DMS79 (cell line): Measurements from ENCODE around the gene APLP1.
A peak's percentile ranks its signal among the peaks of the same experiment; 100 is the strongest.
"Not testable (repeated sequence)": the region's sequence is repeated elsewhere in the genome, so short reads cannot be mapped to it uniquely, and the experiment has no call there.

Source experiments
- DNase-seq: peaks from one replicate; lab custom pipeline; 2025; lab: John Stamatoyannopoulos, UW

APLP1 gene

DNA sequence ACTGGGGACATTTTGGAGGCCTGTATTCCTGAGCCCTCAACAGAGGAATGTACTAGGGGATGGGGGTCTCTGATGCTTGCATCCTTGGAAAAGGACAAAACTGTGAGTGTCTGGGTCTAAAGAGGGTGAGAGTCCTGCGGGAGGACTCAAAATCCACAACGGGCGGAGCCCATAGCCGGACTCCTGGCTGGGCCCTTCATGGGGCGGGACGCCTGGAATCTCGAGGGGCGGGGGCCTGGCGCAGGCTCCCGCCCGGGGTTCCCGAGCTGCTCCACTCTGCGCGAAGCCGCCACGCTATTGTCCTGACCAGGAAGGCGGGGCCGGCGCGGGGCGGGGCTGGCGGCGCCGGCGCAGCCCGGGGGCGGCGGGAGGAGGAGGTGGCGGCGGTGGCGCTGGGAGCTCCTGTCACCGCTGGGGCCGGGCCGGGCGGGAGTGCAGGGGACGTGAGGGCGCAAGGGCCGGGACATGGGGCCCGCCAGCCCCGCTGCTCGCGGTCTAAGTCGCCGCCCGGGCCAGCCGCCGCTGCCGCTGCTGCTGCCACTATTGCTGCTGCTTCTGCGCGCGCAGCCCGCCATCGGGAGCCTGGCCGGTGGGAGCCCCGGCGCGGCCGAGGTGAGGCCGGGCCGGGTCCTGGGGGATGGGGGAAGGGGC, at the start of gene APLP1:
Gene APLP1 (plus strand): TSS at position 403 of the 651 bp plus-strand sequence. CDS start 63 bp downstream, at position 466.
- peak; percentile 50 for DNase-seq

DNA sequence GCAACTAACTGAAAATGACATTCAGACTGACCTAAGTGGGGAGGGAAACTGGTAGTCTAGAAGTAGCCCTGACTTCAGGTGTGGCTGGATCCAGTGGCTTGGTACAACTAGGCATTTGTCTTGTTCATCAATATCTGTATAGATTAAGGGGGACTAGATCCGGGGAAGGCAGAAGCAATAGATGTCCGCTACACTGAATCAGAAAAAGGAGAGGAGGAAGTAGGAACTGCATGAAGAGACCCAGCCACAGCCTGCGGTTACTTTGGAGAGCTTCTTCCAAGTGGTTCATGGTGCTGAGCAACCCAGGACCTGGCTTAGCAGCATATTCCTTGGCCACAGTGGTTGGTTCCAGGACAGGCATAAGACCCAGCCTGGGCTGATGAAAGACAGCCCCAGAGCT, 45.8 kb upstream of the APLP1 start:
- no peak for DNase-seq

DNA sequence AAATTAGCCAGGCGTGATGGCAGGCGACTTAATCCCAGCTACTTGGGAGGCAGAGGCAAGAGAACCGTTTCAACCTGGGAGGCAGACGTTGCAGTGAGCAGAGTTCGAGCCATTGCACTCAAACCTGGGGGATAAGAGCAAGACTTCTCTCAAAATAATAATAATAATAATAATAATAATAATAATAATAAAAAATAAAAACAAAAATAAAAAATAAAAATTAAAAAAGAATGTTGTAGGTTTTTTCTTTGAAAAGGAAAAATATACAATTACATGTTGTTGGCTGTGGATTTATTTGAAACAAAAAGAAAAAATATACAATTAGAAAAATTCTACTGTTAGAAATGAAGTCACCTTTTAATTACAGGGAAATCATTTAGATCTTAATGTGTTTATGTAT, 44.2 kb upstream of the APLP1 start:
- DNase-seq: no peak

DNA sequence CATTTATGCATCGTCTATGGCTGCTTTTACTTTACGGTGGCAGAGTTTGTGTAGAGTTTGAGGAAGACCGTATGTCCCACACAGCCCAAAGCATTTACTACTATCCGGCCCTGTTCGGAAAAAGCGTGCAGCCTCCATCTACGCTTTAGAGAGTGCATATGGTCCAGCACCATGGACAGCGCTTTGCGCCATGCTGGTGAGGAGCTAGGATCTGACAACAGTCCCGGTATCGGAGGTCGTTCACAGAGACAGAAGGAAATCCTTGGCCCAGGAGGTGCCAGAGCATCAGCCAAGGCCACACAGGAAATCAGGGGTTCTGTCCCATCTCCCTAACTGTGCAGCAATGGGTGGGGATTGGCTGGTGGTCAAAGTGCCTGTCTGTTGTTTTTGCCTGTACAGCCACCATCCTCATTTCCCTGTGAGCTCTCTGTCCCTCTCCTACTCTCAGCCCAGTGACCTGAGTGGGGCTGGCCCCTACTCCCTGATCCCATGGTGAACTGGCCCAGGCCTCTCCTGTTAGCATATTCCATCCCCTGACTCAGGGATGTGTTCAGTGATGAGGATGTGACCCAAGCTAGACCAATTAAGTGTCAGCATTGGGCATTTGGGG, 39.6 kb upstream of the APLP1 start:
- no peak for DNase-seq

DNA sequence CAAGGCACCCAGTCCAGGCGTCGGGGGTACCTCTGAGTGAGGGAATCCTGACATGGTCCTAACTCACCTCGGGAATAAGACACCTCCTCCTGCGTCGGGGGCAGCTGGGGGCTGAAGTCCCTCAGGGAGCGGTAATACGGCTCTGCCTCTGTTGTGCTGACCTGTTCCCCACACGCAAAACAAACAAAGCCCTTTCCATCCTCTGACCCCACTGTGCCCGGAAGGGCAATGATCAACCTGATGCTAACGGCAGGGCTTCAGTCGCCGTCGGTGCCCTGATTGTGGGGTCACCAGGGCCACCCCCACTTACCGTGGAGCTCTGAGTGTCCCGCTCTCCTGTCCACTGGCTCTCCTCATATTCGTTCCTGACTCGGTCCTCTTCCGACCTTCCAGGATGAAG, 37.4 kb upstream of the APLP1 start:
- no peak for DNase-seq

DNA sequence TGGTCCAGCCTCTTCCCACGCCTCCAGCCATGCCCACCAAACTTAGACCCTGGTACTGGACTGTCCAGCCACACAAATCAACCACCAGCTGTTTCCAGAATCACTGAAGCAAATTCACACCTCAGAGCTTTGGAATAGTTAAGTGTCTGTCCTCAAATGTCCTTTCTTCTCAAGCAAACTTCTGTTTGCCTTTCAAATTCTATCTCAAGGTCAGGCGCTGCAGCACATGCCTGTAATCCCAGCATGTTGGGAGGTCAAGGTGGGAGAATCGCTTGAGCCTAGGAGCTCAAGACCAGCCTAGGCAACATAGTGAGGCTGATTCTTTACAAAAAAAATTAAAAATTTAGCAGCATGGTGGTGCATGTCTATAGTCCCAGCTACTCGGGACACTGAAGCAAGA, 36.3 kb upstream of the APLP1 start:
- no peak for DNase-seq

DNA sequence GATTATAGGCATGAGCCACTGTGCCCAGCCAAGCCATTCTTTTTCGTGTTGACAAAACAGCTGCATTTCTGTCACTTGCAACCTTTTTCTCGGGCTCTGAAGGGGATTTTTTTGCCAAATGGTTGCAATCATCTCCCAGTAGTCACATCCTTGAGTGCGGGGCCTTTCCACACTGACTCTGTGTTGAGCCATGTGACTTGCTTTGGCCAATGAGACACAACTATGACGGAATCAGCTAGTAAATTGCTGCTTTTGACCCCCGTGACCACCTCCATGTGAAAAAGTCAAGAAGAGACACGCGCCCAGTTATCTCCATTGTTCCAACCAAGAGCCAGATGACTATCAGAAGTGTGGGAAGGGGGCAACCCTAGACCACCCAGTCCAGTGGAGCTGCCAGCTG, 34.4 kb upstream of the APLP1 start:
- no peak for DNase-seq

DNA sequence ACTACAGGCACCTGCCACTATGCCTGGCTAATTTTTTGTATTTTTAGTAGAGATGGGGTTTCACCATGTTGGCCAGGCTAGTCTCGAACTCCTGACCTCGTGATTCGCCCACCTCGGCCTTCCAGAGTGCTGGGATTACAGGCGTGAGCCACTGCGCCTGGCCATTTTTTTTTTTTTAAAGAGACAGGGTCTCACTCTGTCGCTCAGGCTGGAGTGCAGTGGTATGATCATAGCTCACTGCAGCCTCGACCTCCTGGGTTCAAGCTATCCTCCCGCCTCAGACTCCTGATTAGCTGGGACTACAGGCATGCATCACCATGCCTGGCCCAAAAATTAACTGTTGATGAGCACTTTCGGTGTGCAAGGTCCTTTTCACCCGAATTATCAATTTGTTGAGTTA, 32.3 kb upstream of the APLP1 start:
- not testable (repeated sequence) for DNase-seq

DNA sequence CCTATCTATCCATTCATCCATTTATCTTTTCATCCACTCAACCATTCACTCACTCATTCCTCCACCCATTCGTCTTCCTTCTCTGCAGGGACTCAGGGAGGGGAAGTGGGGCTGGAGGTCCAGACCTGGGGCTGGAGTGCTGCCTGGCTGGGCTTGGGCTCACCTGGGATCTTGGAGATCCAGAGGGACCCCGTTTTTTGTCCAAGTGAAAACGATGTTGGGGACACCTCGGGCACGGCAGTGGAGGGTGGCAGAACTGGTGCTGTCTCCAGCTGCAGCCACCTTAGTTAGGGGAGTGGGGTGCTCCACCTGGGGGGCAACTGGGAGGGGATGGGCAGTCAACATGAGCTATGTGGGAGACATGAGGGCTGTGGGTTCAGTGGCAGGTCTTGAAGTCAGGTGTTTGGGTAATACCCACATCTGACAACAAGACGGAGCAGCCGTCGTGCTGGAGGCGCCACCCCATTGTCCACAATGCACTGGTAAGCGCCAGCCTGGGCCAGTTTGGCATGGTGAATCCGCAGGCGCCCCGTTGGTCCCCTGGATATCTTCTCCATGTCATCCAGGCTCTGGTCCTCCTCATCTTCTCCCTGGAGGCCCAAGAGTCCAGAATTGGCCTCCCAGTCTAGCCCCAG, 26.3 kb upstream of the APLP1 start:
- no peak for DNase-seq

DNA sequence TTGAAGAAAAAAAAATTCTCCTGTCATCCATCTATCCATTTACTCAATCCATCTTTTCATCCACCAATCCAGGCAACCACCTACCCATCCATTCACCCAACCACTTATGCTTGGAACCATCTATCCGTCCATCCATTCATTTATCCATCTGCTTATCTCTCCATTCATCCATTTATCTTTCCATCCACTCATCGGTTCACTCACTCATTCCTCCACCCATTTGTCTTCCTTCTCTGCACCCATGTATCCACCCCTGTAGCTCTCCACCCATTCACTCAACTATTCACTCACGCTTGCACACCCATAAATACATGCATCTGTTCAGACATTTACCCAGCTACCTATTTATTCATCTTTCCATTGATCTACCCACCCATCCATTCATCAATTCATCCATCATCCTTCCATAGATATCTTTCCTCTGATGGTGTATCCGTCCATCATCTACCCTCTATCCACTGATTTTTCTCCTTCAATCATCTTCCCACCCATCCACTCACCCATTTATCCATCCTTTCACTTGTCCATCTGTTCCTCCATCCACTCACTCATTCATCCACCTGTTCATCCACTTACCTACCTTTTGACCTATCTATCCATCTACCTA, 25.6 kb upstream of the APLP1 start:
- no peak for DNase-seq

DNA sequence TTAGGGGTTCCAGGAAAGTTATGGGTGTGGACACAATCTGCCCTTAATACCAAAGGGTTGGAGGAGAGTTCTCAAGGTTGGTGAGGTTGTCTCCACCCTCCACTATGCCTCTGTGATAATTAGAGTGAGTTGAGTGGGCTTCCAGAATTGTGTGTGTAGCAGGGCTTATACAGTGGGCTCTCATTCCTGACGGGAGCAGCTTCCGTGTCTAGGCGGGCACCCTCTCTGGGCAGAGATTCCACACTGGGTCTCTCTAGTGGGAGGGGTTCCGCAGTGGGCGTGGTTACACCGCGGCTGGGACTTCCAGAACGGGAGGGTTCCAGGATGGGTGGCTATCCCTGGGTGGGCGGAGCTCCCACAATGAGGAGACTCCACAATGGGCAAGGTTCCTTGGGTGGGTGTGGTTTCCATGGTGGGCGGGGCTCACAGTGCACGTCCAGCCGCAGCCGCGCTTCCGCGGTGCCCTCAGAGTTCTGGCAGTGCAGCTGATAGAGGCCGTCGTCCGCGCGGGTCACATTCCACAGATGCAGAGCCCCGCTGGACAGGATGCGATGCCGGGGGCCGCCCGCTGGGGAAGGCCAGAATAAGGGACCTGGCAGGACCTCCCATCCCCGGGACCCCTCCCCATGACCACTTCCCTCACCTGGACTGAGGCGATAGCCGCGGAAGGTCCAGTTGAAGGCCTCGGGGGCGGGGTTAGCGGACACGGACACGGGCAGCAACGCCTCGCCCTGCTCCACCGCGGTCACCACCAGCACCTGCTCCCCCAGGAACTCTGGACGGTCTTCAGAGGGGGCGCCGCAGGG, 24.5 kb upstream of the APLP1 start:
- DNase-seq: no peak

DNA sequence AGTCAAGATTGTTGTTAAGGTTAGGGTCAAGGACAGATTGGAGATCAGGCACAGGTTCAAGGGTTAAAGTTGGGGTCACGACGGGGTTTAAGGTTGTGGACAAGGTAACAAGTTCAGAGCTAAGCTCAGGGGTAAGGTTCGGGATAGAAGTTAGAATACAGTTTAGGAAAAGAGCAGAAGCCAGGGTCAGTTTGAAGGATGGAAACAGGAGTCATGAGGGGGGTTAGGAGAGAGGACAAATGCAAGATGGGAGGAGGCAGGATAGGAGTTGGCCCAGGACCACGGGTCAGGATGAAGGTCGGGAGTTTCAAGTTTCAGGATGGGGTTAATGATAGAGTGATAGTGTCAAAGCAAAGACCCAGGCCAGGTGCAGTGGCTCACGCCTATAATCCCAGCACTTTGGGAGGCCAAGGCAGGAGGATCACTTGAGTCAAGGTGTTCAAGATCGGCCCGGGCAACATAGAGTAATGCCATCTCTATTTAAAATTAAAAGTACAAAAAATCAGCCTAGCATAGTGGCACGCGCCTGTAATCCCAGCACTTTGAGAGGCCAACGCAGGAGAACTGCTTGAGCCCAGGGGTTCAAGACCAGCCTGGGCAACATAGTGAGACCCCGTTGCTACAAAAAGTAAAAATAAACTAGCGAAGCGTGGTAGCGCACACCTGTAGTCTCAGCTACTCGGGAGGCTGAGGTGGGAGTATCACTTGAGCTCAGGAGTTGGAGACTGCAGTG, 23.7 kb upstream of the APLP1 start:
- no peak for DNase-seq

DNA sequence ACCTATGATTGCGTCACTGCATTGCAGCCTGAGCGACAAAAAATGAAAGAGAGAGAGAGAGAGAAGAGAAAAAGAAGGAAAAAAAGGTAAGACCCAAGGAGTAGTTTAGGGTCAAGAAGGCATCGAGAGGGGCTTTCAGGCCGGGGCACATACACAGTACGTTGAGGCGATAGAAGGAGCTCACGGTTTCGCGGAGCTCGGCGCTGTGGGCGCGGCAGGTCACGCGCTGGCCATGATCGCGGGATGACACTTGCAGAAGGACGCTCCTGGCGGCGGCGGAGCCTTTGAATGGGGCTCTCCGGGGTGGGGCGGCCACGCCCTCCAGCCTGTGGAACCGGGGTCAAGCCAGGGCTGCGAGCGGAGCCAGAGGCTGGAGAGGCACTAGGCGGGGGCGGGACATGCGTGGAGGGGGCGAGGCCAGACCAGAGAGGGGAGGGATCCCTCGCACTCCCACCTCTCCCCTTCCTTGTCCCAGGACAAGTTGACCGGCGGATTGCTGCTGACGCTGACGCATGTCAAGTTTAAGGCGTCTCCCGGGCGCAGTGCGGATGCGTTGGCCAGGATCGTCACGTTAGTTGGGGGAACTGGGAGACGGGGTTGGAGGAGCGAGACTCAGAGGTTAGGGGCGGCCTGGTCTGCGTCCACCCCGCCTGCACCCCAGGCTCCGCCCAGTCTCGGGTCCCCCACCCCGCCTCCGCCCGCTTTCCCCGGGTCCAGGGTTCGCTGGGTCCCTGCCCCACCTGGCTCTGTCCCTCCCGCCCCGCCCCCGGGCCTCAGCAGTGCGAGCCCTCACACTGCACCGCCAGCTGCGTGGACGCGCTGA, 22.9 kb upstream of the APLP1 start:
- DNase-seq: no peak

DNA sequence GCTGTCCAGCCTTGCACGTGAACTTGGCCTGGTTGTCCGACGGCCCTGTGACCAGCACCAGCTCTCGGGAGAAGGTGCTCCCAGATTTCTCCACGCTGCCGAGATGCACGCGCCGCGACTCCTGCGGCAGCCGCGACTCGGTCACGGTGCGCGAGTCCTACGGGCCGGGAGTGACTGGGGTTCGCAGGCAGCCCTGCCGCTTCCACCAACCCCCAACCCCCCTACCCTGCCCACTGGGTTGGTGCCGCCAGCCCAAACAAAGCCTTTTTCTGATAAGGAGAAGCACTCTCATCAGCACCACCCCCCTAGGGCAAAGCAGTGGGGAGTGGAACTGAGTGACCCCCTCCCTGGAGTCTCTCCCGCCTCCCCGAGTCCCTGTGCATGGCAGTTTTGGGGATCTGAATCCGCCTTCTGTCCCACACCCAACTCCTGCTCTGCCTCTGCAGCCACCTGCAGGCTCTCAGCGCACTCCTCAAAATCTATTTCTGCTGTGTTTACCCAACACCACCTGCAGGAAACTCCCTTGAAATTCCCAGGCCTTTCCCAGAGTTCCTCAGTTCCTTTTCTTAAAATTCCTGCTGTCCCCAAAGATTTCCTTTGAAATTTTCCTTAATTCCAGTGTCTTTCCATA, 22.2 kb upstream of the APLP1 start:
- DNase-seq: no peak

DNA sequence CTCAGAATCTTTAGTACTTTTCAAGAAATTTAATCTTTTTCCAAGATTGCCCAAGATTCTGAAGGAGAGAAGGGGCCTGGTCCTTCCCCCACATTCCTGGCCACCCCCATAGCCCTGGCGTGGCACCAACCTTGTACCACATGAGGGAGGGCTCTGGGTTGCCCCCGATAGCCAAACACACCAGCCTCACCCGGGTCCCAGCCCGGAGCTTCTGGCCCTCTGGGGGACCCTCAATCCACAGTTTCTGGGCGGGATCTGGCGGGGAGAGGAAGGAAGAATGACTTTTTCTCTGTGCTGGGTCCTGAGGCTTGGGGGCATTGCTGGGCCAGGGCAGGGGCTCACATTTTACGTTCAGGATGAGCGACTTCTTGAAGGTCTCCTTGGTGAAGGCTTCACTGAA, 20.5 kb upstream of the APLP1 start:
- no peak for DNase-seq

DNA sequence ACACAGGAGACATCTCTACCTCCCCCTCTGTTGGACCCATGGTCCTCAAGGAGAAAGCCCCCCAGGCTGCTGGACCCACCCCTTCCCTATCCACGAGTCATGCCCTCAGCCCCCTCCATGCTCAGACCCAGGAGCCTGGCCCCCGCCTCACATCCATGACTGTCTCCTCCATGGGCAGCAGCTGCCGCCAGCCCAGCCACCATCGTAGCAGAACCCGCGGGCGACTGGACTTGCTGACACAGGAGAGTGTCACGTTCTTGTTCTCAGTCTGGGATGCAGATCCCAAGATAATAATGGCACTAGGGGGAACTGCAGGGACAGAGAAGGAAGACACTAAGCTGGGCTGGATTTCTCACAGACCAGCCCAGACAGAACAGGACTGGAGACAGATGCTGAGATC, 19.9 kb upstream of the APLP1 start:
- DNase-seq: no peak

DNA sequence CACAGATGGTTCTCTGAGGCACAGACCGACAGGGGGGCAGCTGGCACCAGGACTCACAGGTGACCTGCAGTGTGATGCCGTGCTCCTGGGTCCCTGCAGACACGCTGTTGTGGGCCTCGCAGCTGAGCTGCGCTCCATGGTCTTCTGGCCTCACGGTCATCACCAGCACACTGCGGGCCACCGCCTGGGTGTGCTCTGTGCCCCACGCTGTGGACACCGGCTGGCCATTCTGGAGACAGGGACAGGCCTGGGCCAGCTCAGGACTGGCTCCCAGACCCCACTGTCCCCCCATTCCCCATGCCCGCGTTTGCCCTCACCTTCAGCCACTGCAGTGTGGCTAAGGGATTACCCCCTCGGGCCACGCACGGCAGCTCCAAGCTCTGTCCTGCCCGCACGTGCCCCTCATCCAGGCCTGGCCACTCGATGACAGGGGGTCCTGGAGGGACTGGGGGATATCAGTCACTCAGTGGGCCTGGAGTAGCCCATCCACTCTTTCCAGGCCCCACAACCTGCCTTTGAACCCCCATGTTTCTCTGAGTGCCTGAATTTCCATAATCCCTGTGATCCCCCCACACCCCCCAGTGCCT, 19.4 kb upstream of the APLP1 start:
- DNase-seq: no peak

DNA sequence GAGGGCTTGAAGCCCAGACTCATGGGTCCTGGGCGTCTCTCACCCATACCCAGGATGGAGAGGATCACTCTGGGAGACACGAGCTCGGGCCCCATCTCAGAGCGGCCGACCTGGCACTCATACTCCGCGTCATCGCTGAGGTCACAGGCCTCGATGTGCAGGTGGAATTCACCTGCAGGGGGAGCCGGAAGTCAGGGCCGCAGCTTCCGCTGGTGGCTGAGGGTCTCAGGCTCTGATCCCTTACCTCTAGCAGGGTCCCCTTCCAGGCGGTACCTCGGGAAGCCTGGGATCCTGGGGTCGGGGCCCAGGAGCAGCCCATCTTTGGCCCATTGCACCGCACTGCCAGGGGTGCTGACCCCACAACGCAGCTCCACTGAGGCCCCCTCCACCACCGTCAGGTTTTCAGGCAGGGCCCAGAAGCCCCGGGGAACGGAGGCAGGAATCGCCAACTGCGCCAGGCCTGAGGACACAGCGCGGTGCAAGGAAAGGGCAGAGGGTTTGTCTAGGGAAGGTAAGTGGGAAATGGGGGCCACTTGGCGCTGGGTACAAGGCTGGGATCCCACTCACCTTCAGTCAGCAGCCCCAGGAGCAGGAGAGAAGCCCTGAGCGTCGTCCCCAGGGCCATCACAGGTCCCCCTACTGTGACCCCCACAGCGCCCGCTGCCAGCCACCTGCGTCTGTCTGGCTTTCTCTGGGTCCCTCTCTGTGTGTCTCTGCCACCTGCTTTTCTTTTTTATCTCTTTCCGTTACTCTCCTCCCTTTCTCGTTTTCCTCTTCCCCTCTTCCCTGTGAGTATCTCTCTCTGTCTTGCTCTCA, 17.0 kb upstream of the APLP1 start:
- no peak for DNase-seq
